Ishikawa (cell line): Measurements from ENCODE around the gene MRPS33.

Source experiments
- CEBPB ChIP-seq: IDR thresholded peaks from 2 replicates; pipeline ENCODE4 v1.6.1; 2012
- CREB1 ChIP-seq: IDR thresholded peaks from 2 replicates; pipeline ENCODE4 v1.6.1; 2012; ENCODE audit warnings: low read depth
- EGR1 ChIP-seq: IDR thresholded peaks from 2 replicates; pipeline ENCODE4 v1.6.1; 2012
- EP300 ChIP-seq: IDR thresholded peaks from 2 replicates; pipeline ENCODE4 v1.6.1; 2012; ENCODE audit warnings: borderline replicate concordance
- FOXM1 ChIP-seq: IDR thresholded peaks from 2 replicates; pipeline ENCODE4 v1.6.1; 2012; ENCODE audit warnings: low read depth, borderline replicate concordance
- NFIC ChIP-seq: IDR thresholded peaks from 2 replicates; pipeline ENCODE4 v1.6.1; 2012
- RAD21 ChIP-seq: IDR thresholded peaks from 2 replicates; pipeline ENCODE4 v1.6.1; 2012; ENCODE audit warnings: low read depth
- TAF1 ChIP-seq: IDR thresholded peaks from 2 replicates; pipeline ENCODE4 v1.6.1; 2012; ENCODE audit warnings: low read depth, mild to moderate bottlenecking
- TCF12 ChIP-seq: IDR thresholded peaks from 2 replicates; pipeline ENCODE4 v1.6.1; 2012; ENCODE audit warnings: low read depth
- TEAD4 ChIP-seq: IDR thresholded peaks from 2 replicates; pipeline ENCODE4 v1.6.1; 2012
- YY1 ChIP-seq: IDR thresholded peaks from 2 replicates; pipeline ENCODE4 v1.6.1; 2012; ENCODE audit warnings: low read depth
- ZBTB7A ChIP-seq: IDR thresholded peaks from 2 replicates; pipeline ENCODE4 v1.6.1; 2012; ENCODE audit warnings: low read depth
- TF ChIP-seq, protein P1 (sequence below): IDR thresholded peaks from 2 replicates; pipeline ENCODE4 v1.6.1; 2012
- TF ChIP-seq, protein P2 (sequence below): IDR thresholded peaks from 2 replicates; pipeline ENCODE4 v1.6.1; 2012
- TF ChIP-seq, protein P3 (sequence below): IDR thresholded peaks from 2 replicates; pipeline ENCODE4 v1.6.1; 2012; ENCODE audit warnings: low read depth, mild to moderate bottlenecking

MRPS33 gene

DNA sequence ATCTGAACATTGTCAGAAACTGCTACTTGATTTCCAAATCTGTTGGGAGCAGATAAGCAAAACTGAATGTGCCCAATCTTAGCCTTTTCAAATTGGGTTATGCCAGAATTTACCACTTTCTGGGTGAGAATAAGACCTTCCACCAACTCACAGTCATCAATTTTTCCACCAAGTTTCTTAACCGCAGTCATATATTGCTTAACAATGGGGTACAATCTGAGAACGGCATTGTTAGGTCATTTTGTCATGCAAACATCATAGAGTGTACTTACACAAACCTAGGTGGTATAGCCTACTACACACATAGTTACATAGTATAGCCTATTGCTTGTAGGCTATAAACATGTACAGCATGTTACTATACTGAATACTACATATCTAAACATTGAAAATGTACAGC, 16.0 kb downstream of the MRPS33 start:
- TF ChIP-seq, protein P1, sequence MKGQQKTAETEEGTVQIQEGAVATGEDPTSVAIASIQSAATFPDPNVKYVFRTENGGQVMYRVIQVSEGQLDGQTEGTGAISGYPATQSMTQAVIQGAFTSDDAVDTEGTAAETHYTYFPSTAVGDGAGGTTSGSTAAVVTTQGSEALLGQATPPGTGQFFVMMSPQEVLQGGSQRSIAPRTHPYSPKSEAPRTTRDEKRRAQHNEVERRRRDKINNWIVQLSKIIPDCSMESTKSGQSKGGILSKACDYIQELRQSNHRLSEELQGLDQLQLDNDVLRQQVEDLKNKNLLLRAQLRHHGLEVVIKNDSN = no peak
- TF ChIP-seq CEBPB (no peak), TAF1 (no peak), NFIC (no peak), CREB1 (no peak), RAD21 (no peak), ZBTB7A (no peak), EP300 (no peak), FOXM1 (no peak)
- TF ChIP-seq, protein P2, sequence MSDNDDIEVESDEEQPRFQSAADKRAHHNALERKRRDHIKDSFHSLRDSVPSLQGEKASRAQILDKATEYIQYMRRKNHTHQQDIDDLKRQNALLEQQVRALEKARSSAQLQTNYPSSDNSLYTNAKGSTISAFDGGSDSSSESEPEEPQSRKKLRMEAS = no peak
- TF ChIP-seq, protein P3, sequence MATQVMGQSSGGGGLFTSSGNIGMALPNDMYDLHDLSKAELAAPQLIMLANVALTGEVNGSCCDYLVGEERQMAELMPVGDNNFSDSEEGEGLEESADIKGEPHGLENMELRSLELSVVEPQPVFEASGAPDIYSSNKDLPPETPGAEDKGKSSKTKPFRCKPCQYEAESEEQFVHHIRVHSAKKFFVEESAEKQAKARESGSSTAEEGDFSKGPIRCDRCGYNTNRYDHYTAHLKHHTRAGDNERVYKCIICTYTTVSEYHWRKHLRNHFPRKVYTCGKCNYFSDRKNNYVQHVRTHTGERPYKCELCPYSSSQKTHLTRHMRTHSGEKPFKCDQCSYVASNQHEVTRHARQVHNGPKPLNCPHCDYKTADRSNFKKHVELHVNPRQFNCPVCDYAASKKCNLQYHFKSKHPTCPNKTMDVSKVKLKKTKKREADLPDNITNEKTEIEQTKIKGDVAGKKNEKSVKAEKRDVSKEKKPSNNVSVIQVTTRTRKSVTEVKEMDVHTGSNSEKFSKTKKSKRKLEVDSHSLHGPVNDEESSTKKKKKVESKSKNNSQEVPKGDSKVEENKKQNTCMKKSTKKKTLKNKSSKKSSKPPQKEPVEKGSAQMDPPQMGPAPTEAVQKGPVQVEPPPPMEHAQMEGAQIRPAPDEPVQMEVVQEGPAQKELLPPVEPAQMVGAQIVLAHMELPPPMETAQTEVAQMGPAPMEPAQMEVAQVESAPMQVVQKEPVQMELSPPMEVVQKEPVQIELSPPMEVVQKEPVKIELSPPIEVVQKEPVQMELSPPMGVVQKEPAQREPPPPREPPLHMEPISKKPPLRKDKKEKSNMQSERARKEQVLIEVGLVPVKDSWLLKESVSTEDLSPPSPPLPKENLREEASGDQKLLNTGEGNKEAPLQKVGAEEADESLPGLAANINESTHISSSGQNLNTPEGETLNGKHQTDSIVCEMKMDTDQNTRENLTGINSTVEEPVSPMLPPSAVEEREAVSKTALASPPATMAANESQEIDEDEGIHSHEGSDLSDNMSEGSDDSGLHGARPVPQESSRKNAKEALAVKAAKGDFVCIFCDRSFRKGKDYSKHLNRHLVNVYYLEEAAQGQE = no peak

DNA sequence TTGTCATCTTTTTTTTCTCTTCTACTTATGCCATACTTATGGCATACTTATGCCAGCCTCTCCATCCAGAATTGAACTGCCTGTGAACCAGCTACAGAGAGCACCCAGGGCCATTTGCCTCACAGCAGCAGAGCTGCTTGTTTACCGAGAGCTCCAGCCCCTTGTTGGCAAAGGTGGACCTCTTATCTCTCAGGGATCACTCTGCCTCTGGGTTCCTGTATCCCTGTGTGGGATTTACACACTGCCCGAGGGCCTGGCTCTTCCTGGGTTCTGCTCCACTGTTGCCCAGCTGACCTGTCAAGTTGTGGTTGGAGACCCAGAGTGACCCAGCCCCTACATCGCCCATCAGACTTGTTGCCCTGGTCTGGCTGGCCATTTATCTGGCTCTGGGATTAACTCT, 22.3 kb downstream of the MRPS33 start:
- TF ChIP-seq, protein P2 = no peak
- TF ChIP-seq RAD21 (no peak), TAF1 (no peak), EP300 (no peak), YY1 (no peak), TEAD4 (no peak), NFIC (no peak), ZBTB7A (no peak), EGR1 (no peak), TCF12 (no peak), CREB1 (no peak)
- TF ChIP-seq, protein P1 = no peak
- TF ChIP-seq, protein P3 = no peak

DNA sequence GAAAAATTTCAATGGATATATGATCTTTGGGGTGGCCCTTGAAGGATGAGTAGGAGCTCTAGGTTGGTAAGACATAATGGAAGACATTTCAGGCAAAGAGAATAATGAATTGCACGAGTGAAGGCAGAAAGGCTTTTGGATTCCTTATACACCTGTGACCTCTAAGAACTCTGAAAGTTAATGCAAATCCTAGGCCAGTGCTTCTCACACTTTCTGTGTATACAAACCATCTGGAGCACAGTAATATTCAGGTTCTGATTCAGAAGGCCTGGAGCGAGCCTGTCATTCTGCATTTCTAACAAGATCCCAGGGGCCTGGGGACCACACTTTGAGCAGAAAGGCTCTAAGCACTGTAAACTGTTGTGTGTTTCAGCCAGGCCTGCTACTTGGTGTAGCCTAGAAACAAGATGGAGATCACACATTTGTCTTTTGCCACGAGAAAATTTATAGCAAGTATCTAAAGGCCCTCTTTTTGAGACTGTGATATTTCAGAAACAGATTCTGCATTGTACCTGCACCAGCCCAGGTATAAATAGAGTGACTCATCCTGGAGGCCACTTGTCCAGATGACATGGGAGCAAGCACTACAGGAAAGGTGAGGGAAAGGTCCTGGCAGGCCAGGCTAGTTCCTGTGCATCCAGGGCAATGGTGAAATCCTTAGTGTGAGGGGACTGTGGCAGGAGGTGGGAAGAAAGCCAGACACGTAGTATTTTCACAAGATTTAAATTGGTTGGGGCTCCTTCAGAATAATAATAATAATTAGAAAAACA, 24.4 kb downstream of the MRPS33 start:
- TF ChIP-seq RAD21 (no peak), NFIC (no peak), CEBPB (no peak), TEAD4 (no peak), CREB1 (no peak)
- TF ChIP-seq, protein P3 = no peak

DNA sequence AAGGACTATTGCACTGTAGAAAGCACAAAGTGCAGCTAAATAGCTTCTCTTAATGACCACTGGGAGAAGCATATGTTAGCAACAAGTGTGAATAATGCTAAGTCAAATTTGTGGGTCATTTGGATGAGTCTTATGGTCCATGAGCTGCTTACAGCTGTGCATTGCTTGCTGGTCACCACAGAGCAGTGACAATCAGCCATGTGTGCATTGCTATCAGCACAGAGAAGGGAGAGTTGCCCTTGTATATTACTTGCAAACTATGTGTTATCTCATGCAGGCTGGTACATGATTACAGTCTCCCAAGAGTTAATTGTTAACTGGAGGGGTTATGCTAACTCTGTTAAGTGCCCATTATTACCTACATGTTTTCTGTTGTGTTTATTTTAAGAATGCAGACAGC, 25.7 kb downstream of the MRPS33 start:
- TF ChIP-seq, protein P2 = no peak
- TF ChIP-seq, protein P3 = no peak
- no peak for TF ChIP-seq YY1
- TF ChIP-seq EP300 = no peak
- TF ChIP-seq, protein P1 = no peak
